CD4-positive, alpha-beta T cell treated with Interleukin-12 subunit alpha and Interleukin-12 subunit beta, for 1 hour (primary cell): ENCODE data around the gene RPUSD3.

Experiments used
- DNase-seq: peaks from one replicate; pipeline ENCODE4 v3.0.0-alpha.2; 2020

Gene RPUSD3

DNA sequence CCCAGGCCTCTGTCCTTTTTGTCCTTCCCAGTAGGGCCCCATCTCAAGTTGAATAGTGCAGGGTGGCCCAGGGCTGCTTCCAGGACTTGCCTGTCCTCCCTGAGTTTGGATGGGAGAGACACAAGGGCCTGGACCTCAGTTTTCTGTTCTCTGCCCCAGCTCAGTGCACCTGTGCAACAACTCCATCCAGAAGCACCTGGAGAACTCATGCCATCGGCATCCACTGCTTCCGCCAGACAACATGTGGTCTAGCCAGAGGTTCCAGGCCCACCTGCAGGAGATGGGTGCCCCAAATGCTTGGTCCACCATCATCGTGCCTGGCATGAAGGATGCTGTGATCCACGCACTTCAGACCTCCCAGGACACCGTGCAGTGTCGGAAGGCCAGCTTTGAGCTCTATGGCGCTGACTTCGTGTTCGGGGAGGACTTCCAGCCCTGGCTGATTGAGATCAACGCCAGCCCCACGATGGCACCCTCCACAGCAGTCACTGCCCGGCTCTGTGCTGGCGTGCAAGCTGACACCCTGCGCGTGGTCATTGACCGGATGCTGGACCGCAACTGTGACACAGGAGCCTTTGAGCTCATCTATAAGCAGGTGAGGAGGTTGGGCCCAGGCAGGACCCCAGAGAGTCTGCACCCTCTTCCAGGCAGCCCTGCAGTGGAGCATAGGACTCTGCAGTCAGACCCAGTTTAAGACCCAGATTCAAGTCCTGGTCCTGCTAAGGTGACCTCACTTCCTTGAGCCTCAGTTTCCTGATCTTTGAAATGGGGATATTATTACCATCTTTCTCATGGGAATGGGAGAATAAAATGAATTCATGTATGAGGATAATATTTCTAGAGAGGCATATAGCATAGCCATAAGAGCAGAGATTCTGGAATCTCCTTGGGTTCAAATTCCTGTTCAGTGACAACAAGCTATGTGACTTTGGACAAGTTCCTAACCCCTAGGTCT lies 14.7 kb downstream of the RPUSD3 start:
- DNase-seq = no peak

DNA sequence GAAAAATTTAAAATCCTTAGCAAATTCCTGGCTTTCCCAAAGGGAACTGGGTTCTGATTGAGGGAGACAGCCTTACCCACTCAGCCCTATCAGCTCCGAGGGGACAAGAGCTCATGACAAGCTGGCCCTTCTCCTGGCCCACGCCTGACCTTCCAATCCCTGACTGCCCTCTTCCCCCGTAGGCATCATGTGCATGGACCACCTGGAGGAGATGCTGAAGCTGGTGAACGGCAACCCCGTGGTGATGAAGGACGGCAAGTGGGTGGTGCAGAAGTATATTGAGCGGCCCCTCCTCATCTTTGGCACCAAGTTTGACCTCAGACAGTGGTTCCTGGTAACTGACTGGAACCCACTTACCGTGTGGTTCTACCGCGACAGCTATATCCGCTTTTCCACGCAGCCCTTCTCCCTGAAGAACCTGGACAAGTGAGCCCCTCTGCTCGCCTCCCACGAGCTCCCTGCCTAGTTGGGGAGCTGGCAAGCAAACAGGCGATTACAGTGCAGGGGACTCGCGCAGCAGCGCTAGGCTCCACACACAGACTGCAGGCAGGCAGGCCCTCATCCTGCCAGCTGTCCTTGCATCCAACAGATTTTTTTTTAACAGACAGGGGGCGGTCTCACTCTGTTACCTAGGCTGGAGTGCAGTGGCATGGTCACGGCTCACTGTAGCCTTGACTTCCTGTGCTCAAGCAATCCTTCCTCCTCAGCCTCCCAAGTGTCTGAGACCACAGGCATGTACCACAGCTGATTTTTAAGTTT lies 16.8 kb downstream of the RPUSD3 start:
- DNase-seq = peak; percentile 24

- DNase-seq = no peak
Observed at GRCh38 chr3:9825451-9826040, 18.3 kb downstream of the RPUSD3 start.

GRCh38 chr3:9820946-9821345 lies 22.9 kb downstream of the RPUSD3 start:
- DNase-seq = no peak

- no peak for DNase-seq
Observed at GRCh38 chr3:9820543-9820942, 23.3 kb downstream of the RPUSD3 start.

DNA sequence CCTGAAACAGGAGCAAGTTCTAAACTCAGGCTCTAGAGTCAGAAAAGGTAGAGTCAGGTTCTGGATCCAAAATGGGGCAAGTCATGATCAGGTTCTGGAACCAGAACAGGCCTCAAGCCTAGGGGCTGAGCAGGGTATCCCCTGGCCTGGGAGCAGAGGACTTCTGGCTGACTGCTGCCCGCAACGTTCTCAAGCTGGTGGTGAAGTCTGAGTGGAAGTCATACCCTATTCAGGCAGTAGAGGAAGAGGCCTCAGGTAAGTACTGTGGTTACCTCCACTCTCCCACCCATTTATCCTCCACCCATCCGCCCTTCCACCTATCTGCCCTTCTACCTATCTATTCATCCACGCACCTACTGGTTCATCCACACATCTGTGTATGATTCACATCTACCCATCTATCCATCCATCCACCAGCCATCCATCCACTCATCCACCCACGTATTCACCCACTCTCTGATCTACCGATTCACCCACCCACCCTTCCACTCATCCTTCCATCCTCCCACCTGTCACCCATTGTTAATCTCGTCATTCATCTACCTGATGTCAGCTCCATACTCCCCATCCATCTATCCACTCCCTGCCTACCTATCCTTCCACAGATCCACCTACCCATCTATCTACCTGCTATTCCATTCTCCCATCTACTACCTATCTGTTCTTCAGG lies 25.0 kb downstream of the RPUSD3 start:
- no peak for DNase-seq

- DNase-seq = no peak
Observed at GRCh38 chr3:9817436-9817835, 26.4 kb downstream of the RPUSD3 start.

GRCh38 chr3:9815986-9816385 lies 27.8 kb downstream of the RPUSD3 start:
- DNase-seq = no peak

- no peak for DNase-seq
Observed at GRCh38 chr3:9812870-9813483, 30.8 kb downstream of the RPUSD3 start.

GRCh38 chr3:9810846-9811245 lies 33.0 kb downstream of the RPUSD3 start:
- no peak for DNase-seq

DNA sequence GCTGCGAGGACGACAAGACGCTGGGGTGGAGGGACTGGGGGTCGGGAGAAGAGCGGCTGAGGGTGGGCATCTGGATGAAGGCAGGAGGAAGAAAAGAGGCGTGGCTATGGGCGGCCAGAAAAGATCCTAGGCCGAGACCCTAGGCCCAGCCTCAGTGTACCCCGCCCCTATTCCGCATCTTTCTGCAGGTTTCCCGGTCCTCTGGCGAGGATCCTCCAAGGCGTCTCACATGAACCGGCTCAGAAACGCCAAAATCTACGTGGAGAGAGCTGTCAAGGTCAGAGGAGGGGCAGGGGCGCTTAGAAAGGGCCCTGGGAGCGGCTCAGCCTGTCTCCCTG lies 33.4 kb downstream of the RPUSD3 start:
- DNase-seq = no peak

GRCh38 chr3:9809615-9810432 lies 34.0 kb downstream of the RPUSD3 start, which contains the start of gene TTLL3:
TTLL3 (plus strand) TSS chr3:9810262; CDS start chr3:9810662, 400 bp downstream.
- DNase-seq = peak; percentile 49

DNA sequence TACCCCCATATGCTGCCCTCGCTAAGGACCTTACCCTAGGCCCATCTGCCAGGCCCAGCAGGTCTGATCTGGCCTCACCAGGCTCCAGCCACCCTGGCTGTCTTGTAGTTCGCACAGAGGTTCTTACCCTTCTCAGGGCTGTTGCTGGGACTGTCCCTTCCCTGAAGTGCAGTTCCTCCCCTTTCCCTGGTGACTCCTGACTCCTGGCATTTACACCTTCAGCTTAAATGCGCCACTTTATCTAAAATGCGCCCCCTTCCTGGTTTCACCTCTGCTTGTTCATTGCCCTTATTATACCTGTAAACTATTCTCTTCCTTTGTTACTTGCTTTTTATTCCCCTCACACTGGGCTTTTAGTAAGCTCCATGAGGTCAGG lies 34.6 kb downstream of the RPUSD3 start:
- DNase-seq = no peak

DNA sequence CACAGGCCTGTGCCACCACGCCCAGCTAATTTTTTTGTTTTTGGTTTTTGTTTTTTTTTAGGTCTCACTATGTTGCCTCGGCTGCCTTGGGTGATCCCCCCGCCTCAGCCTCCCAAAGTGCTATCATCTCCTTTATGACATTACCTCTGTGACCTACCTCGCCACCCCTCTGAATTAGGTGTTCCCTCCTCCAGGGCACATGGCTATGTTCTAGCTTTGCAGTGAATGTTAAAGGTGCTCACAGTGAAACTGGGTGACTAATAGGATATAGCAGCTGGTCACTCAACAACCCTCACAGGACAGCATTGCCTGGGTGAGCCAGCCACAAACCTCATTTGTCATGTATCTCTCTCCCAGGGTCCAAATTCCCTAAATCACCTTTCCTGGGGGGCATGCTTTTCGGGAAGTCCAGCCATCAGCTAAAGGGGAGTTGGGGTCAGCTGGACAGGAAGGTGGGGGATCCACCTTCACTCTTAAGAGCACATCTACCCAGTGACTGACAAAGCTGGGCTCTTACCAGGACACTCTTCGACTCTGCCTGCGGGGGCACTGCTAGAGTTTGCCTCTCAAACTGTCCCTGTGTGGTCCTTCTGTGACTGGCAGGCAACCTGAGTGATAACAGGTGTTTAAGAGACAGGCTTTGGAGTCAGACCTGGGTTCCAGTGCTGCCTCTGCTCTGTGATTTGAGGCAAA lies 35.3 kb downstream of the RPUSD3 start:
- DNase-seq = peak; percentile 60

GRCh38 chr3:9807981-9808344 lies 35.8 kb downstream of the RPUSD3 start:
- DNase-seq = no peak

- DNase-seq = no peak
Observed at GRCh38 chr3:9806688-9807589, 36.9 kb downstream of the RPUSD3 start.

GRCh38 chr3:9806137-9806536 lies 37.7 kb downstream of the RPUSD3 start:
- no peak for DNase-seq

DNA sequence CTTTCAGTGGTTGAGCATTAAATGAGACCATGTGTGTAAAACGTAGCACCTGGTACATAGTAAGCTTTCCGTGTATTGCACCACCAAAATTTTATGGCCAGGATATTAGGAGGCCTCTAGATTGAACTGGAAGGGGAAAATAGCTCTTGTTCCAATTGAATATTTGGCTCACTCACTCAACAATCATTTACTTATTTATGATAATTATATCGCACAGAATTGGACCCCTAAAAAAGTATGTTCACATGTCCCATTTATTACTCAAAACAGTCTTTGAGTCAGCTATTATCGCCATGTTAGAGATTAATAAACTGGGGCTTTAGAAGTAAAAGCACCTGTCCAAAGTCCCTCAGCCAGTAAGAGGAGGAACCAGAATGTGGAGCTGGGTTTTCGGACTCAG lies 38.8 kb downstream of the RPUSD3 start:
- no peak for DNase-seq

DNA sequence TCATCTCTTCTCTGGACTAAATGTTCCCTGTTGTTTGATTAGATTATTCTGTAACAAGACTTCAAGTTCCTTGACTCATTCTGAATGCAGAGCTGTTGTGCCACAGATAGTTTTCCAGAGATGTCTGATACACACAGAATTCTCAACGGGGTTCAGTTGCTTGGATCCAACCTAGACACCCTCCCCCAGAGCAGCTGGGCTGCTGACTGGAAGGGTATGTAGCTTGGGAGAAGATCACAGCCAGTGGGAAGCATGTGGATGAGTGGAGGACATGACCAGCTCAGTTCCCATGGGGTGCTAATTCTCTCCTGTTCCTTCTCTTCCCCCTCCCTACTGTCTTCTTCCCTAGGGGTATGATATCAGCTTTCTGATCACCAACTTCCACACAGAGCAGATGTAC lies 40.3 kb downstream of the RPUSD3 start:
- no peak for DNase-seq

GRCh38 chr3:9800529-9800928 lies 43.3 kb downstream of the RPUSD3 start:
- no peak for DNase-seq
